IMR-90 (cell line): ENCODE results near the gene NHLH2.

Source experiments
- CTCF ChIP-seq: conservative IDR thresholded peaks from 2 replicates; pipeline ENCODE4 v1.5.1; 2012; ENCODE audit warnings: mild to moderate bottlenecking, low read depth, low read length, improper control_type of control experiment
- ELK1 ChIP-seq: fragments of 150-350 bp; IDR thresholded peaks from 2 replicates; pipeline ENCODE4 v1.6.1; 2016; ENCODE audit warnings: low read depth, mild to moderate bottlenecking, low read length, moderate library complexity, borderline replicate concordance
- MAFK ChIP-seq: IDR thresholded peaks from 2 replicates; pipeline ENCODE4 v1.6.1; 2012; ENCODE audit warnings: low read depth, low read length, improper control_type of control experiment
- NFE2L2 ChIP-seq: fragments of 150-350 bp; IDR thresholded peaks from 2 replicates; pipeline ENCODE4 v1.6.1; 2016; ENCODE audit warnings: low read depth, mild to moderate bottlenecking, low read length
- POLR2A ChIP-seq: IDR thresholded peaks from 2 replicates; pipeline ENCODE4 v1.6.1; 2012; ENCODE audit warnings: mild to moderate bottlenecking, low read depth, low read length
- RAD21 ChIP-seq: IDR thresholded peaks from 2 replicates; pipeline ENCODE4 v1.6.1; 2012; ENCODE audit warnings: low read length, improper control_type of control experiment
- RCOR1 ChIP-seq: IDR thresholded peaks from 2 replicates; pipeline ENCODE4 v1.6.1; 2012; ENCODE audit warnings: mild to moderate bottlenecking, low read length, improper control_type of control experiment; ENCODE audit not compliant: insufficient replicate concordance
- RFX5 ChIP-seq: IDR thresholded peaks from 2 replicates; pipeline ENCODE4 v1.8.0; 2012; ENCODE audit warnings: low read depth, mild to moderate bottlenecking, low read length, moderate library complexity
- USF2 ChIP-seq: fragments of 150-350 bp; IDR thresholded peaks from 2 replicates; pipeline ENCODE4 v1.6.1; 2017; ENCODE audit warnings: mild to moderate bottlenecking, antibody characterized with exemption, low read length, low read depth

- no peak for TF ChIP-seq CTCF
- TF ChIP-seq RFX5 = no peak
- no peak for TF ChIP-seq POLR2A
- no peak for TF ChIP-seq NFE2L2
- no peak for TF ChIP-seq RCOR1
- TF ChIP-seq USF2 = no peak
- no peak for TF ChIP-seq ELK1
- TF ChIP-seq RAD21 = no peak
- TF ChIP-seq MAFK = no peak
Measured at GRCh38 chr1:115877511-115877910, 36.6 kb upstream of the NHLH2 start.
